WTC11 (cell line): ENCODE results near the gene TRRAP. TPM values are rescaled to one million over a fixed set of nuclear protein-coding genes. Genes with fewer than 3 reads are reported as not detected.

Source experiments
- microRNA-seq: library from miRNA; unstranded; fragments of <30 nt; microRNA quantifications from one replicate; pipeline ENCODE4 v1.2.0, GENCODE V29; 2022; ENCODE audit warnings: borderline number of aligned reads
- total RNA-seq: library from RNA; stranded (reverse); gene quantifications from 3 replicates; pipeline ENCODE4 v1.2.3, GENCODE V29; 2021

Gene TRRAP
- total RNA-seq, 1 experiment from 2014 or later: 46.5 TPM

Small RNA genes within 50 kb of the gene (microRNA-seq; reads per million reads assigned to microRNA genes)
- 2.1 reads per million for gene MIR3609

Other genes with a start within 250 kb of the TRRAP start
- gene TMEM130, start 8.5 kb upstream of the TRRAP start, total RNA-seq: 1.9 to 3.3 TPM (median 3.2 TPM) in 3 replicates